GM12873 (cell line): ENCODE measurements around the gene CDH16.

Experiments
- CTCF ChIP-seq: IDR thresholded peaks from 2 replicates; pipeline ENCODE4 v1.5.1; 2012; ENCODE audit warnings: low read depth, mild to moderate bottlenecking, moderate library complexity, low read length, control low read depth; ENCODE audit not compliant: insufficient read depth; ENCODE audit errors: missing control alignments

CDH16 gene

GRCh38 chr16:66923866-66924265, 5.2 kb upstream of the CDH16 start:
- TF ChIP-seq CTCF, result no peak

DNA sequence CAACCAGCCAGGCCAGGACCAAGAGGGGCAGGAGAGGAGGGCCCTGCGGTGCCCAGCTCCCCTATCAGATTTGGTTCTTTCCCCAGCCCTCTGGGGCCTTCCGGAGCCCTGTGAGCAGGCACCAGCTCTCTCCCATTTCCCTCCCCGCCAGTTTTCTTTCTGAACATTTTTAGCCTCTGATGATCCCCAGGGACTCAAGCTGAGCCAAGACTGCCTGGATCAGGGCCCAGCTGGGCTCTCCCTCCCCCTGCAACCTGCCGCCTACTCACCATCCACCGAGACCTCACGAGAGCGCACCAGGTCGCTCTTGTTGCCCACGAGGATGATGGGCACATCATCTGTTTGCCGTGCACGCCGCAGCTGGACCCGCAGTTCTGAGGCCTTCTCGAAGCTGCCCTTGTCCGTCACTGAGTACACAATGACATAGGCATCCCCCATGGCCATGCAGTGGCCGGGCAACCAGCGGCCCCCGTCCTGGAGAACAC, 4.6 kb upstream of the CDH16 start:
- TF ChIP-seq CTCF, result no peak

- TF ChIP-seq CTCF, result no peak
These were observed 3.2 kb upstream of the CDH16 start for GRCh38 chr16:66921729-66922450.

DNA sequence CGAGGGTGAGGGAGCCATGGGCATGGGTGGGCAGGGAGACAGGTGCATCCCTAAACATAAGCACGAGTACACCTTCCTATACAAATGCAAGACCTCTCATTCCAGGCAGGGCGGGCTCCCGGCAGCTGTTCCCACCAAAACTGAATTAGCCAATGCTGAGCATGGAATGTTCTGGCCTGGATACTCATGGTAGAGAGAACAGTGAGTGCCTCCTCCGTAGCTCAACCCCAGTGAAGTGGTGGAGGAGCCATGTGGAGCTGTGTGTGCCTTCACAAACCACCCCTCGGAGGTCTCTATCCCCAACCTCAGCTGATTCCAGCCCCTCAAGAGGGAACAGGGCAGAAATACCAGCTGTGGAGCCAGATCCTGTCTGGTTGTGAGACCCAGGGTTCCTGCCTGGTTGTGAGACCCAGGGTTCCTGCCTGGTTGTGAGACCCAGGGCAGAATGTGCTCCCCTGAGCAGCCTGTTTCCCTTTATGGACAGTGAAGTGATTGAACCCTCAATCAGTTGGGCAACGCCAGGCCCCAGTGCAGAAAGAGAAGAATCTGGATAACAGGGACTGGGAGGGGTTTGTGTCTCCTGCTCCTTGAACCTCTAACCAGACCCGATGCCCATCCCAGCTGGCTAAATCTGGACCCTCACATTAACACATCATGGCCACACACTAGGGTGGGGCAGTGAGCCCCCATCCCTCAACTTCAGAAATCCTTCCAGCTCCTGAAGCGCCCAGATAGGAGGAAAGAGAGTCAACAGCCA, 2.4 kb upstream of the CDH16 start:
- no peak for TF ChIP-seq CTCF

DNA sequence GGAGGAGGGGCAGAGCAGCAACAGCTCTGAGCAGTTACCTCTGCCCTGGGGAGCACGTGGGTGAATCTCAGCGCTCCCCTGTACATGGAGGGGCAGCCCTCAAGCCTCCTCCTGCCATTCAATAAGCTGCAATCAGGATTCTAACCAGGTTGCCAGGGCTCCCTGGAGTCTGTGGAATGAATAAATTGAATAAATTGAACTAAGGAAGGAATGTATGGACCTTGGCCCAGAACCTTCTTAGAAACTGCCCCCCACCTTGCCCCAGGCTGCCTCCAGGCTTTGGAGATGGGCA, 1.6 kb upstream of the CDH16 start:
- TF ChIP-seq CTCF, result no peak

- TF ChIP-seq CTCF, result no peak
These were observed 1.0 kb upstream of the CDH16 start for GRCh38 chr16:66919569-66920298.

GRCh38 chr16:66918355-66918754, 330 bp downstream of the CDH16 start:
- TF ChIP-seq CTCF, result no peak
